ENCODE data around the gene CHD1L. TPM values are rescaled to one million over a fixed set of nuclear protein-coding genes. Genes with fewer than 3 reads are reported as not detected.
"Not testable (repeated sequence)": the region's sequence is repeated elsewhere in the genome, so short reads cannot be mapped to it uniquely, and the experiment has no call there.

CHD1L gene
- total RNA-seq, 4 donors from 2014 or later = 12.7 to 20.6 (median 16.9) TPM

- intact Hi-C loops (cut with DNase I; ENCODE audit: low total_unique reads) = no loop called here
- 29 to 51% methylated on average over 2 to 3 of the region's 3 CpGs for WGBS, 2 donors
- H3K4me3 ChIP-seq (ENCODE audit: low read depth, poor library complexity, severe bottlenecking) = no peak overlapping the region
- TF ChIP-seq CTCF (IDR thresholded peaks at IDR 0.05) (no peak), POLR2A (IDR thresholded peaks at IDR 0.05) (no peak)
- no peak for DNase-seq (ENCODE audit: low spot score in 2 of 2)
Observed at GRCh38 chr1:147236959-147237791, 5.3 kb upstream of the CHD1L start.

GRCh38 chr1:147238053-147238902 lies 4.2 kb upstream of the CHD1L start:
- no peak for TF ChIP-seq CTCF (IDR thresholded peaks at IDR 0.05)
- TF ChIP-seq POLR2A (IDR thresholded peaks at IDR 0.05) = no peak
- DNase-seq (ENCODE audit: low spot score in 2 of 2) = no peak
- 67 to 69% methylated on average over 3 of the region's 3 CpGs for WGBS, 2 donors
- intact Hi-C loops (cut with DNase I; ENCODE audit: low total_unique reads) = no loop called here
- H3K4me3 ChIP-seq (ENCODE audit: low read depth, poor library complexity, severe bottlenecking) = no peak overlapping the region

- no peak overlapping the region for H3K4me3 ChIP-seq (ENCODE audit: low read depth, poor library complexity, severe bottlenecking)
- intact Hi-C loops (cut with DNase I; ENCODE audit: low total_unique reads) = no loop called here
- DNase-seq (ENCODE audit: low spot score in 2 of 2) = no peak
- TF ChIP-seq POLR2A (IDR thresholded peaks at IDR 0.05) (no peak), CTCF (IDR thresholded peaks at IDR 0.05) (no peak)
- 95% methylated on average over 11 of the region's 11 CpGs for WGBS, 2 donors
Observed at GRCh38 chr1:147238925-147239820, 3.3 kb upstream of the CHD1L start.

- 95 to 97% methylated on average over 5 of the region's 5 CpGs for WGBS, 2 donors
- H3K4me3 ChIP-seq (ENCODE audit: low read depth, poor library complexity, severe bottlenecking); DNase-seq (ENCODE audit: low spot score in 2 of 2): not testable (repeated sequence)
- intact Hi-C loops (cut with DNase I; ENCODE audit: low total_unique reads) = loop anchor here (5.0 kb wide), 1 partner anchor 68 kb away; the partner anchor contains the start of gene PRKAB2
Observed at GRCh38 chr1:147240131-147240721, 2.3 kb upstream of the CHD1L start.

GRCh38 chr1:147241934-147242448 lies 493 bp upstream of the CHD1L start:
- no peak for TF ChIP-seq CTCF (IDR thresholded peaks at IDR 0.05)
- TF ChIP-seq POLR2A (IDR thresholded peaks at IDR 0.05) = no peak
- no peak for DNase-seq (ENCODE audit: low spot score in 2 of 2)
- intact Hi-C loops (cut with DNase I; ENCODE audit: low total_unique reads) = loop anchor here (5.0 kb wide), 1 partner anchor 70 kb away; the partner anchor contains the start of gene PRKAB2
- WGBS, 2 donors = 19 to 21% methylated on average over 9 of the region's 9 CpGs
- H3K4me3 ChIP-seq (ENCODE audit: low read depth, poor library complexity, severe bottlenecking) = no peak overlapping the region
